ENCODE data around the gene ZFP3.

DNA sequence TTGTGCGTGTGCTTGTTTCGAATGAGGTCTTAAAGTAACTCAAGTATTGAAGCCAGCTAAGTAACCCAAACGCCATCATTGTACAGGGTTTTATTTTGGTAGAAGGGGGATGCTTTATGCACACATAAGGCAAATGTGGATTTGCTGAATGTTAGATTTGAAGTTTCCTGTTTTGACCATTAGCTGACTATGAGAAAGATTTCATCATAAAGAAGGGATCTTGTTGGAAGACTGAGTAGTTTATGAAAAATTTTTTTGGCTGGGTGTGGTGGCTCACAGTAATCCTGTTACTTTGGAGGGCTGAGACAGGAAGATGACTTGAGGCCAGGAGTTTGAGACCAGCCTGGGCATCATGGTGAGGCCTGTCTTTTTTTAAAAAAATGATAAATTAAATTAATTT, 10.0 kb upstream of the ZFP3 start:
- TF ChIP-seq, protein P1, sequence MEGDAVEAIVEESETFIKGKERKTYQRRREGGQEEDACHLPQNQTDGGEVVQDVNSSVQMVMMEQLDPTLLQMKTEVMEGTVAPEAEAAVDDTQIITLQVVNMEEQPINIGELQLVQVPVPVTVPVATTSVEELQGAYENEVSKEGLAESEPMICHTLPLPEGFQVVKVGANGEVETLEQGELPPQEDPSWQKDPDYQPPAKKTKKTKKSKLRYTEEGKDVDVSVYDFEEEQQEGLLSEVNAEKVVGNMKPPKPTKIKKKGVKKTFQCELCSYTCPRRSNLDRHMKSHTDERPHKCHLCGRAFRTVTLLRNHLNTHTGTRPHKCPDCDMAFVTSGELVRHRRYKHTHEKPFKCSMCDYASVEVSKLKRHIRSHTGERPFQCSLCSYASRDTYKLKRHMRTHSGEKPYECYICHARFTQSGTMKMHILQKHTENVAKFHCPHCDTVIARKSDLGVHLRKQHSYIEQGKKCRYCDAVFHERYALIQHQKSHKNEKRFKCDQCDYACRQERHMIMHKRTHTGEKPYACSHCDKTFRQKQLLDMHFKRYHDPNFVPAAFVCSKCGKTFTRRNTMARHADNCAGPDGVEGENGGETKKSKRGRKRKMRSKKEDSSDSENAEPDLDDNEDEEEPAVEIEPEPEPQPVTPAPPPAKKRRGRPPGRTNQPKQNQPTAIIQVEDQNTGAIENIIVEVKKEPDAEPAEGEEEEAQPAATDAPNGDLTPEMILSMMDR (conservative IDR thresholded peaks at IDR 0.05 in 1 of 2, IDR thresholded peaks at IDR 0.05 in 1 of 2; ENCODE audit: low read depth in 1 of 2, low read length in 2 of 2): no peak
- no peak for TF ChIP-seq EZH2 (IDR thresholded peaks at IDR 0.05; ENCODE audit: low read length, missing control alignments)
